K562 (cell line): ENCODE results near the gene TEAD3. TPM values are rescaled to one million over a fixed set of nuclear protein-coding genes. Genes with fewer than 3 reads are reported as not detected.

Source experiments
- BACH1 ChIP-seq: fragments of 200-800 bp; sonication (Bioruptor generic); IDR thresholded peaks from 2 replicates; pipeline ENCODE4 v1.6.1; 2016; ENCODE audit warnings: missing genetic modification characterization, missing compliant biosample characterization
- BHLHE40 ChIP-seq: IDR thresholded peaks from 2 replicates; pipeline ENCODE4 v1.6.1; 2011; ENCODE audit warnings: low read length, improper control_type of control experiment
- DACH1 ChIP-seq: fragments of 450-650 bp; IDR thresholded peaks from 2 replicates; pipeline ENCODE4 v1.6.1; 2018; ENCODE audit not compliant: partially characterized antibody
- FOXK2 ChIP-seq, 2 experiments: fragments of 450-650 bp; IDR thresholded peaks in 1 of 2; conservative IDR thresholded peaks in 1 of 2; 2 replicates each; pipeline ENCODE4 v1.6.1; 2016; ENCODE audit warnings: low read depth in 2 of 2, mild to moderate bottlenecking in 1 of 2
- FOXP1 ChIP-seq: sonication (generic); formaldehyde crosslinking; IDR thresholded peaks from 2 replicates; pipeline ENCODE4 v1.8.0; 2022; ENCODE audit warnings: mild to moderate bottlenecking, missing genetic modification reagents
- GATAD2A ChIP-seq: fragments of 450-650 bp; IDR thresholded peaks from 2 replicates; pipeline ENCODE4 v1.6.1; 2017
- GMEB1 ChIP-seq: fragments of 250-450 bp; sonication (Bioruptor Pico); IDR thresholded peaks from 2 replicates; pipeline ENCODE4 v1.4.0; 2020; ENCODE audit warnings: mild to moderate bottlenecking
- KLF13 ChIP-seq: fragments of 450-650 bp; IDR thresholded peaks from 2 replicates; pipeline ENCODE4 v1.6.1; 2016; ENCODE audit warnings: missing genetic modification characterization, low read depth, mild to moderate bottlenecking, missing compliant biosample characterization, moderate library complexity, borderline replicate concordance
- MLLT1 ChIP-seq, 2 experiments: fragments of 450-650 bp; IDR thresholded peaks; 2 replicates each; pipeline ENCODE4 v1.6.1; 2016
- PATZ1 ChIP-seq: fragments of 250-450 bp; sonication (Bioruptor Pico); IDR thresholded peaks from 2 replicates; pipeline ENCODE4 v1.5.0; 2020; ENCODE audit warnings: mild to moderate bottlenecking, borderline replicate concordance
- PCBP2 ChIP-seq: fragments of 200-400 bp; formaldehyde crosslinking; IDR thresholded peaks from 2 replicates; pipeline ENCODE4 v1.6.1; 2018; ENCODE audit warnings: low read length, low read depth, mild to moderate bottlenecking, moderate library complexity; ENCODE audit not compliant: poor library complexity, severe bottlenecking
- POLR2G ChIP-seq: fragments of 200-400 bp; formaldehyde crosslinking; IDR thresholded peaks from 2 replicates; pipeline ENCODE4 v1.6.1; 2017; ENCODE audit warnings: low read depth, mild to moderate bottlenecking, antibody characterized with exemption, low read length, moderate library complexity
- RAD51 ChIP-seq: fragments of 450-650 bp; IDR thresholded peaks from 2 replicates; pipeline ENCODE4 v1.7.1; 2016; ENCODE audit warnings: low read depth, mild to moderate bottlenecking, borderline replicate concordance
- RBM39 ChIP-seq: fragments of 200-400 bp; formaldehyde crosslinking; optimal IDR thresholded peaks from 2 replicates; pipeline ENCODE3; 2018; ENCODE audit warnings: low read depth, low read length
- SIN3A ChIP-seq, 2 experiments: fragments of 150-350 bp in 1 of 2; IDR thresholded peaks; 2 replicates each; pipeline ENCODE4 v1.6.1; 2011 to 2016; ENCODE audit warnings: borderline replicate concordance in 2 of 2, low read depth in 2 of 2, low read length in 2 of 2, mild to moderate bottlenecking in 2 of 2, moderate library complexity in 2 of 2; ENCODE audit not compliant: control insufficient read depth in 1 of 2
- SIN3B ChIP-seq: fragments of 450-650 bp; IDR thresholded peaks from 2 replicates; pipeline ENCODE4 v1.6.1; 2017; ENCODE audit warnings: low read depth, mild to moderate bottlenecking, moderate library complexity
- TEAD4 ChIP-seq, 2 experiments: sonication (generic) in 1 of 2; formaldehyde crosslinking in 1 of 2; IDR thresholded peaks; 2 replicates each; pipeline versions ENCODE4 v1.6.1 to v1.8.0; 2012 to 2022; ENCODE audit warnings: borderline replicate concordance in 1 of 2, inconsistent platforms in 1 of 2, low read length in 1 of 2, mild to moderate bottlenecking in 1 of 2, missing genetic modification reagents in 1 of 2
- ZBTB33 ChIP-seq: sonication (generic); formaldehyde crosslinking; IDR thresholded peaks from 2 replicates; pipeline ENCODE4 v1.8.1; 2023; ENCODE audit warnings: mild to moderate bottlenecking, missing genetic modification reagents
- ZNF316 ChIP-seq: fragments of 450-650 bp; IDR thresholded peaks from 2 replicates; pipeline ENCODE4 v1.6.1; 2016
- ZNF583 ChIP-seq: fragments of 250-450 bp; sonication (Bioruptor Pico); IDR thresholded peaks from 2 replicates; pipeline ENCODE4 v1.4.0; 2020
- ZNF77 ChIP-seq: fragments of 250-450 bp; sonication (Bioruptor Pico); IDR thresholded peaks from 2 replicates; pipeline ENCODE4 v1.5.0; 2020
- polyA plus RNA-seq, 8 experiments: library from polyadenylated mRNA; depleted of rRNA in 4 of 8; stranded (reverse) in 5 of 8; unstranded in 3 of 8; fragments of >200 nt; fragmentation: Nextera tagmentation in 2 of 8; fragmentation: Illumina TruSeq in 1 of 8; extraction: Ambion mirVana in 2 of 8; extraction: Trizol in 1 of 8; gene quantifications; 2 replicates each; pipeline versions ENCODE4 v1.2.1 to v1.2.3, GENCODE V29; 2011 to 2014; ENCODE audit warnings: inconsistent platforms in 1 of 8, missing spikeins in 1 of 8
- total RNA-seq, 7 experiments: library from RNA; depleted of rRNA in 6 of 7; stranded (reverse); fragments of >200 nt in 6 of 7; fragmentation: Illumina TruSeq in 2 of 7; extraction: Trizol in 2 of 7; gene quantifications; 2 replicates each; pipeline versions ENCODE4 v1.2.1 to v1.2.3, GENCODE V29; 2011 to 2021; ENCODE audit warnings: low replicate concordance in 1 of 7

Gene TEAD3
- total and polyA plus RNA-seq, 9 of the 15 experiments (the other 6 are each of a cell fraction or from before 2014, with no cell fraction given) = 0.63 to 13.2 (median 3.3) TPM

GRCh38 chr6:35496841-35497570 is at the start of gene TEAD3 (continued):
- no peak for TF ChIP-seq PATZ1 (CRISPR knock-in tag)
- peak; percentile 70; the same call in 1 of the 2 replicates for TF ChIP-seq POLR2G
- peak; percentile 45; the same call in 1 of the 2 replicates for TF ChIP-seq BHLHE40
- no peak for TF ChIP-seq KLF13 (tag)
- TF ChIP-seq RBM39 = no peak
- TF ChIP-seq SIN3A (IDR thresholded peaks at IDR 0.05; ENCODE audit: borderline replicate concordance in 2 of 2, control insufficient read depth in 1 of 2, low read depth in 2 of 2, low read length in 2 of 2) = peak in 1 of 2 experiments; percentile 62; a peak in 1 of 4 replicates
- TF ChIP-seq GATAD2A = no peak
- TF ChIP-seq ZNF583 (CRISPR knock-in tag) = peak; percentile 19; the same call in 1 of the 2 replicates
- no peak for TF ChIP-seq MLLT1 (IDR thresholded peaks at IDR 0.05)
- TF ChIP-seq ZBTB33 = no peak
- no peak for TF ChIP-seq RAD51
- no peak for TF ChIP-seq BACH1 (tag)
- no peak for TF ChIP-seq DACH1
- no peak for TF ChIP-seq FOXK2 (conservative IDR thresholded peaks at IDR 0.05 in 1 of 2, IDR thresholded peaks at IDR 0.05 in 1 of 2; ENCODE audit: low read depth in 2 of 2)
- no peak for TF ChIP-seq GMEB1
- no peak for TF ChIP-seq FOXP1
- 0 out of 2 replicates have a peak, but pooled peaks have one; percentile 4 for TF ChIP-seq TEAD4 (IDR thresholded peaks at IDR 0.05; ENCODE audit: low read length)
- no peak for TF ChIP-seq TEAD4 (CRISPR knock-in tag; IDR thresholded peaks at IDR 0.05; ENCODE audit: borderline replicate concordance)
- TF ChIP-seq SIN3B = peak; percentile 53
- no peak for TF ChIP-seq ZNF77 (CRISPR knock-in tag)
- no peak for TF ChIP-seq PCBP2
- TF ChIP-seq ZNF316 = no peak
